ENCODE measurements around the gene COX7A2L.
"Not testable (repeated sequence)": the region's sequence is repeated elsewhere in the genome, so short reads cannot be mapped to it uniquely, and the experiment has no call there.

Gene COX7A2L

GRCh38 chr2:42339191-42339912 lies 21.7 kb downstream of the COX7A2L start:
- no peak for DNase-seq (ENCODE audit: low spot score)

- DNase-seq (ENCODE audit: low spot score): no peak
These were observed 22.3 kb downstream of the COX7A2L start for GRCh38 chr2:42338567-42339190.

GRCh38 chr2:42337846-42338566 lies 23.0 kb downstream of the COX7A2L start:
- DNase-seq (ENCODE audit: low spot score): no peak

- no peak for DNase-seq (ENCODE audit: low spot score)
These were observed 23.6 kb downstream of the COX7A2L start for GRCh38 chr2:42337356-42337820.

GRCh38 chr2:42336361-42336965 lies 24.6 kb downstream of the COX7A2L start:
- no peak for DNase-seq (ENCODE audit: low spot score)

GRCh38 chr2:42335514-42336104 lies 25.4 kb downstream of the COX7A2L start:
- no peak for DNase-seq (ENCODE audit: low spot score)

- not testable (repeated sequence) for DNase-seq (ENCODE audit: low spot score)
These were observed 26.2 kb downstream of the COX7A2L start for GRCh38 chr2:42334865-42335264.

GRCh38 chr2:42334220-42334619 lies 26.8 kb downstream of the COX7A2L start:
- DNase-seq (ENCODE audit: low spot score): no peak

- DNase-seq (ENCODE audit: low spot score): no peak
These were observed 27.4 kb downstream of the COX7A2L start for GRCh38 chr2:42333579-42333978.

- DNase-seq (ENCODE audit: low spot score): no peak
These were observed 28.4 kb downstream of the COX7A2L start for GRCh38 chr2:42332575-42332974.

GRCh38 chr2:42331569-42332284 lies 29.3 kb downstream of the COX7A2L start:
- DNase-seq (ENCODE audit: low spot score): no peak

- DNase-seq (ENCODE audit: low spot score): no peak
These were observed 31.3 kb downstream of the COX7A2L start for GRCh38 chr2:42329736-42330135.

- no peak for DNase-seq (ENCODE audit: low spot score)
These were observed 32.1 kb downstream of the COX7A2L start for GRCh38 chr2:42328923-42329322.

- peak; percentile 34 for DNase-seq (ENCODE audit: low spot score)
These were observed 32.7 kb downstream of the COX7A2L start for GRCh38 chr2:42328148-42328833.

- no peak for DNase-seq (ENCODE audit: low spot score)
These were observed 33.9 kb downstream of the COX7A2L start for GRCh38 chr2:42327125-42327524.

GRCh38 chr2:42325609-42326008 lies 35.4 kb downstream of the COX7A2L start:
- DNase-seq (ENCODE audit: low spot score): no peak

- DNase-seq (ENCODE audit: low spot score): no peak
These were observed 36.1 kb downstream of the COX7A2L start for GRCh38 chr2:42324949-42325348.

- no peak for DNase-seq (ENCODE audit: low spot score)
These were observed 36.8 kb downstream of the COX7A2L start for GRCh38 chr2:42324244-42324643.

- DNase-seq (ENCODE audit: low spot score): no peak
These were observed 39.5 kb downstream of the COX7A2L start for GRCh38 chr2:42321452-42322064.

- no peak for DNase-seq (ENCODE audit: low spot score)
These were observed 41.8 kb downstream of the COX7A2L start for GRCh38 chr2:42319265-42319664.

Measured in kidney capillary endothelial cell (primary cell).